COLO829 (cell line): ENCODE data around the gene PRR12.

Experiments used
- DNase-seq: peaks from one replicate; pipeline ENCODE4 v3.0.0; 2012; ENCODE audit warnings: low spot score

The PRR12 gene

DNA sequence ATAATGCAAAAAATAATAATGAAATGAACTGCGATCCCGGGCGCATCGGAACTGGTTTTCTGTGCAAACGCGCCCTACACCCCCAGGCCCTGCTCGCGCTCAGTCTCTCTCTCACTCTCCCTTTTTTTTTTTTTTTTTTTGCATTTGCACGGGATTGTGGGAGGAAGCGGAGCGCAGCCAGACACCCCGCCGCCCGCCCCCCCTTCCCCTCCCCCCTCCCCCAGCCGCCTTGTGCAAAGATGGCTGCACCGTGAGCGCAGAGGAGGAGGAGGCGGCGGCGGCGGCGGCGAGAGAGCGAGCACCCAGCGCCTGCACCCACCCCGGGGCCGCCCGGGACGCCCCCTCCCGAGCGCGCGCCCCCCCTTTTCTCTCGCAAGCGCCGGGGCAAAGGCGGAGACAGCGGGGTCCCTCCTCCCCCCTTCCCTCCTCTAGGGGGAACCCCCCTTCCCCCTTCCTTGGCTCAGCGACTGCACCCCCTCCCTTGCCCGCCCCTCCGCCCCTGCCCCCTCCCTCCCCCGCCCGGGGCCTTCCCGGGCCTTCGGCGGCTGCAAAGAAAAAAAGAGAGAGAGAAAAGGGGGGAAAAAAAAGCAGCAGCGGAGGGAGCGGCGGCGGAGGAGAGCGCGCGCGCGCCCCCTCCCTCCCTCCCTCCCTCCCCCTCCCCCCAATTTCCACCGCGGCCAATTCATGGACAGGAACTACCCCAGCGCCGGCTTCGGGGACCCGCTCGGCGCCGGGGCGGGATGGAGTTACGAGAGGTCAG lies at the start of gene PRR12:
Gene PRR12, plus strand, starts transcription at position 212 of the 760 bp plus-strand sequence. Its CDS starts 473 bp downstream, at position 685.
- DNase-seq: peak; percentile 91

- DNase-seq: no peak
Observed at GRCh38 chr19:49541914-49542313, 49.1 kb upstream of the PRR12 start.

GRCh38 chr19:49542446-49542845 lies 48.5 kb upstream of the PRR12 start:
- no peak for DNase-seq

GRCh38 chr19:49543032-49543431 lies 48.0 kb upstream of the PRR12 start:
- DNase-seq: no peak

- DNase-seq: no peak
Observed at GRCh38 chr19:49544154-49544553, 46.8 kb upstream of the PRR12 start.

GRCh38 chr19:49546825-49547565 lies 44.0 kb upstream of the PRR12 start:
- DNase-seq: peak; percentile 87

DNA sequence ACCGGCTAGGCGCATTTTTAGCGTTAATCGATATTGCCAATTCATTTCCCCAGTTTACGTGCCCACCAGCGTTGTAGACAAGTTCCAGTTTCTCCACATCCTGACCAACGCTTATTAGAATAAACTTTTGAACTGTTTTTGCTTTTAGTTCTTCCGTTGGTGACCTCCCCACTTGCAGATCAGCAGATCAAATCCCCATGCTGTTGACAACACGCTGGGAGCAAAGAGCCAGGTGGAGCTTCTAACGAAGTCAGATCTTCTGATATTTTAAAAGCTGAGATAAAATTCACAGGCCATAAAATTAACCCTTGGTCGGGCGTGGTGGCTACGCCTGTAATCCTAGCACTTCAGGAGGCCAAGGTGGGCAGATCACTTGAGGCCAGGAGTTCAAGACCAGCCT lies 41.9 kb upstream of the PRR12 start:
- DNase-seq: no peak

DNA sequence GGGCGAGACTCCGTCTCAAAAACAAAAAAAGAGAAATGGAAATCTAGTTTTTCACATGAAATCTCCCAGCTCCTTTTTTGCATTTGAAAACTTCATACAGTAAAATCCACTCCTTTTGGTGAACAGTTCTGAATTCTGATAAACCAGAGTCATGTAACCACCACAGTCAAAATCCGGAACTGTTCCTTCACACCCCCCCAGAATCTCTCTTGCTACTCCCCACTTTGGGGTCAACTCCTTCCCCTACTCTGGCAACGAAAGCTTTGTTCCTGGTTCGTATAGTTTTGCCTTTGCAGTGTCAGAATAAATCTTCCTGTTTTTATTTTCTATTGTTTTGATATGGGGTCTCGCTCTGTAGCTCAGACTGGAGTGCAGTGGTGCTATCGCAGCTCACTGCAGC lies 39.5 kb upstream of the PRR12 start:
- no peak for DNase-seq

DNA sequence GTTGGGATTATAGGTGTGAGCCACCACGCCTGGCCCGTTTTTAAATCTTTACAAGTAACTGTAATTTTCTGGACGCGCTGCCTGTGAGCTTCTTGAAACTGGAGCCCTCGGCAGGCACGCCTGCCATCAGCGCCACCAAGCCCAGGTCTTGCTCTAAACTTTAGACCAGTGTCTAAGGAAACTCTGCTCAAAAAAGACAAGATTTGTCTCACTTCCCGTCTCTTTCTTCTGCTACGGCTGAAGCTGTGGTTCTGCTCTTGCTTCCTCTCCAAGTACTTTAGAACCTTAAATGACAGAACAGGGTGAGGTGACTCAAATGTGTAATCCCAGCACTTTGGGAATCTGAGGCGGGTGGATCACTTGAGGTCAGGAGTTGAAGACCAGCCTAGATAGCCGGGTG lies 38.2 kb upstream of the PRR12 start:
- DNase-seq: no peak

- no peak for DNase-seq
Observed at GRCh38 chr19:49553451-49554271, 37.3 kb upstream of the PRR12 start.

DNA sequence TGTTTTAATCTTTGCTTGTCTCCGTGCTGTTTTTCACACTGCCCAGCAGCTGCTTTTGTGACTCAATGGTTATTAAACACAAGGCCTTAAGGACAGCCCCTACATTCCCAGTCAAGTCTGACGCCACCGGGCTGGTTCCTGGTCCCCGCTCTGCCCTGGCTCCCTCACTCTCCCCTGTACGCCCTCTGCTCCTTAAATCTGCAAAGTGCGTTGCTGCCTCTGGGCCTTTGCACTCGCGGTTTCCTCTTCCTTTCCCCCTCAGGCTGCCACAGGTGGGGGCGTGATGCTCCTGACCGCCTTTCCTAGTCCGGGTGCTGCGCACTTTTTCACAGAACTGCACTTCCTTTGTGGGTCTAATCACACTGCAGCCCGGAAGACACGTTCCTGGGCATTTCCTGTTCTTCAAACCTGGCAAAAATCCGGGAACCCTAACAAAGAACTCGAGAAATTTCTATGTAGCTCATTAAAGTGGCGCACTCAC lies 36.2 kb upstream of the PRR12 start:
- DNase-seq: no peak

DNA sequence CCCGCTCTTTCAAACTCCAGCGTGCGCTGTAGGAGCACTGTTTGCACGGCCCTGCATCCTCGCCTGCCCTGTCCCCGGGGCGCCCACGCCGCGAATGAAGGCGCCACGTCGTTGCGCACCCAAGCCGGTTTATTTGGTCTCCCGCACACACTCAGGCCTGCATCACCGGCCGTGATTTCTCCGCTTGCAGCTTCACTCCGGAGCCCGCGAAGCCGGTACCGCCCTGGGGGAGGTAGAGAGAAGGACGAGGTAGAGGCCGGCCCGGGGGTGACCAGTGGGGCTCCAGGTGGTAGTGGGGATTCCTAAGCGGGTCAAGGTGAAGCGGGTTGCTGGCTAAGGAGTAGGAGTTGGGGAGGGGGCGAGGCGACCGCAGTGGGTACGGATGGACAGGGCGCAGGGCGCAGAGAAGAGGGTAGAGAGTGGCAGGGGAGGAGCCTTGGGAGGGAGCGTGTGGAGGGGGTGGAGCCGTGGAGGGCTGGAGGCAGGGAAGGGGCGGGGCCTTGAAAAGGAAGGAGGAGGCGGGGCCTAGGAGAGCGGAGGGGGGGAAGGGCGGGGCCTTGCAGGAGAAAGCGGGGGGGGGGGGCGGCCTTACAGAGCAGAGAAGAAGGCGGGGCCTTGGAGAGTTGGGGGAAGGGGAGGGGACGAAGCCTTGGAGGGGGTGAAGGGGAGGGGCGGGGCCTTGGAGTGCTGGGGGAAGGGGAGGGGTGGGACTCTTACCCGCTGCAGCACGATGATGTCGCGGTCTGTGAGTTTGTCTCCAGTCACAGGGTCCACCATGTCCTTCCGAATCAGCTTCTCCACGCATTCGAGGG lies 35.2 kb upstream of the PRR12 start:
- DNase-seq: peak; percentile 53

DNA sequence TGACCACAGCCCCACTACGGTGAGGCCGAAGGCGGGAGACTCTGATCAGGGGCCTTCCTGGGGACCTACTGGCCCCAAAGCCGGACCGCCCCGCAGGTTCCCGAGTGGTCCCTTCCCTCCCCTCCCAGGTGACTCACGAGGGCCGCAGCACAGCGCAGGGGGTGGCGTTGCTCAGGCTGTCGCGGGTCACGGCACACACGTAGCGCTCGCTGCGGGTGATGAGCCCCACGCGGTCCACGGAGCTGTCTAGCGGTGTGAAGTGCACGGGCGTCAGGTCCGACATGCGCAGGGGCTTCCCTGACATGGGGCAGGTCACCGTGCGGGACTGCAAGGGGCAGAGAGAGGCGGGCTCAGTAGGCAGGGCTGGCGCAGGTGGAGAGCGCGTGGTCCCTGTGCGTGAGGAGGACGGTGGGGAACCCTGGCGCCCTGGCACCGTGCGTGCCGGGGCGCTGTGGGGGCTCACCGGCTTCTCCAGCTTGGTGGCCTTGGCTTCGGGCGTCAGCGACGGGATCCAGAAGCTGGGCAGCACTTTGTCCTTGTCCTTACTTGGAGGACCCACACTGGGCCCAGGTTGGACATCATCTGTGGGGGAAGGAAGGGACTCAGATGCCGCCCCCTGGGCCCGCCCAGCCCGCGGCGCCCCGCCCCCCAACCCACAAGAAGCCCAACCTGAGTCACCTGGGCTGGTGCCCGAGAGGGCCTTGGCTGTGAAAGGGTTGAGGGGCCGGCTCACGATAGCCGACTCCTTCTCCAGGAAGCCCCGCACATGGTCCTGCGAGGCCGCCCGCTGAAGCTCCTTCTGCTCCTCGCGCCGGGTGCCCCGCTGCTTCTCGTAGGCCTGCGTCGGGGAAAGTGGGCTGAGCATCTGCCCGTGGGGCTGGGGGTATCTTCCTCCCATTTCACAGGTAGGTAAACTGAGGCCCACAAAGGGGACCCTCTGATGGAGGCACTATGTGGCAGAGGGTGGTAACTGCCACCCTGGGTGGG lies 34.3 kb upstream of the PRR12 start:
- no peak for DNase-seq

DNA sequence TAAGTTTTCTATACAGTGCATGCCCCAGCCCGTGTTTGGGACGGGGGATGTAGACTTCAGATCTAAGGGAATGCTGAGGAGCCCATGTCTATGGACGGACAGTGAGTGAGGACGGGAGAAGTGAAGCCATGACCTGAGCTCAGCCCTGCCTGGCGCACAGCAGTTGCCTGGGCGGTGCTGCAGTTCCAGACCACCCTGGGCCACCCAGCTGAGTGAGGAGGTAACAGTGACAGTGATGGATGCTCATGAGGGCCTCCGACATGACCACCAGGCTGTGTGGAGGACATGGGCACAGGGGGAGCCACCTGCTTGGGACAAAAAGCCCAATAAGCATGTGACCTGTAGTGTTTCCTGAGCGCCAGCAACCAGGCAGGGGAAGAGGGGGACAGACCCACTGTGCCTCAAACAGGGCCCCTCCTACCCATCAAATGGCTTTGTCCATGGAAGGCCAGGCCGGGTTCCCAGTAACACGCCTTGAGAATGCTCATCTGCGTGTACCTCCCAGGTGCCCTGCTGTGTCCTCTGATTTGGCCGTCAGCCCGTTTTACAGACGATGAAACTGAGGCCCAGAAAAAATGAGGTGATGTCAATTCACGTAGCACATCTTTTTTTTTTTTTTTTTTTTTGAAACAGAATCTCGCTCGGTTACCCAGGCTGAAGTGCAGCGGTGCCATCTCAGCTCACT lies 33.2 kb upstream of the PRR12 start:
- no peak for DNase-seq

GRCh38 chr19:49558591-49558990 lies 32.4 kb upstream of the PRR12 start:
- DNase-seq: no peak

DNA sequence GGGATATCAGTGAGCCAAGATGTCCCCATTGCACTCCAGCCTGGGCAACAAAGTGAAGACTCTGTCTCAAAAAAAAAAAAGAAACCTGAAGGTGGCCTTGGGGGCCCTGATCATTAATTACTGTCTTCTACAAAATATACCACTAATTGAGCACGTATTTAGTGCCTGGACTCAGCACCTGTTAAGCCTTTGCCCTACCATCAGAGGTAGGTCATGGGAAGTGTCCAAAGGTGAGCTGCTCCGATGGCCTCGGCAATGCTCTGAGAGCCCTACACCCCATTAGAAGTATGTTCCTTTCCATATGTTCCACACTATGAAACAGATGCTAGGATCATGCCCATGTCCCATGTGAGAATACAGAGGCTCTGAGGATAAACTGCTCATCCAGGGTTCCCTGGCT lies 31.5 kb upstream of the PRR12 start:
- DNase-seq: no peak

- DNase-seq: no peak
Observed at GRCh38 chr19:49559928-49560327, 31.1 kb upstream of the PRR12 start.

GRCh38 chr19:49560358-49560900 lies 30.6 kb upstream of the PRR12 start:
- DNase-seq: no peak

- no peak for DNase-seq
Observed at GRCh38 chr19:49564616-49565045, 26.4 kb upstream of the PRR12 start.
